LoVo (cell line): ENCODE results near the gene PLCH2.

Source experiments
- DNase-seq: peaks from one replicate; pipeline ENCODE4 v3.0.0-alpha.2; 2016; ENCODE audit warnings: low spot score

PLCH2 gene

GRCh38 chr1:2460203-2460602 lies 15.9 kb upstream of the PLCH2 start:
- DNase-seq, result no peak

- no peak for DNase-seq
These were observed 14.9 kb upstream of the PLCH2 start for GRCh38 chr1:2460996-2461751.

- DNase-seq, result no peak
These were observed 13.3 kb upstream of the PLCH2 start for GRCh38 chr1:2462819-2463218.

GRCh38 chr1:2463396-2463795 lies 12.7 kb upstream of the PLCH2 start:
- no peak for DNase-seq

- DNase-seq, result no peak
These were observed 10.5 kb upstream of the PLCH2 start for GRCh38 chr1:2465371-2466269.

GRCh38 chr1:2466270-2466665 lies 9.8 kb upstream of the PLCH2 start:
- no peak for DNase-seq

- DNase-seq, result peak; percentile 16
These were observed 9.0 kb upstream of the PLCH2 start for GRCh38 chr1:2466958-2467554.

- no peak for DNase-seq
These were observed 8.0 kb upstream of the PLCH2 start for GRCh38 chr1:2468041-2468472.

GRCh38 chr1:2468540-2468939 lies 7.5 kb upstream of the PLCH2 start:
- DNase-seq, result no peak

GRCh38 chr1:2469103-2469940 lies 6.8 kb upstream of the PLCH2 start:
- no peak for DNase-seq

GRCh38 chr1:2470290-2471158 lies 5.6 kb upstream of the PLCH2 start:
- DNase-seq, result peak; percentile 7

- no peak for DNase-seq
These were observed 5.0 kb upstream of the PLCH2 start for GRCh38 chr1:2471159-2471471.

GRCh38 chr1:2471587-2472001 lies 4.5 kb upstream of the PLCH2 start:
- DNase-seq, result no peak

- no peak for DNase-seq
These were observed 4.0 kb upstream of the PLCH2 start for GRCh38 chr1:2472109-2472508.

- DNase-seq, result no peak
These were observed 3.4 kb upstream of the PLCH2 start for GRCh38 chr1:2472561-2473177.

GRCh38 chr1:2473198-2473597 lies 2.9 kb upstream of the PLCH2 start:
- no peak for DNase-seq

GRCh38 chr1:2474104-2474844 lies 1.8 kb upstream of the PLCH2 start:
- DNase-seq, result no peak

- no peak for DNase-seq
These were observed 1.1 kb upstream of the PLCH2 start for GRCh38 chr1:2474933-2475371.

GRCh38 chr1:2475571-2475970 lies 518 bp upstream of the PLCH2 start:
- no peak for DNase-seq

GRCh38 chr1:2477309-2477708 lies 1.2 kb downstream of the PLCH2 start:
- DNase-seq, result no peak
